HG03139 (cell line): ENCODE results near the gene NUDT8.
"Not testable (repeated sequence)": the region's sequence is repeated elsewhere in the genome, so short reads cannot be mapped to it uniquely, and the experiment has no call there.

Source experiments
- ATAC-seq: cut with Tn5 transposase; IDR thresholded peaks from one replicate; pipeline ENCODE4 v1.9.1; 2021; ENCODE audit not compliant: unreplicated experiment

Gene NUDT8

DNA sequence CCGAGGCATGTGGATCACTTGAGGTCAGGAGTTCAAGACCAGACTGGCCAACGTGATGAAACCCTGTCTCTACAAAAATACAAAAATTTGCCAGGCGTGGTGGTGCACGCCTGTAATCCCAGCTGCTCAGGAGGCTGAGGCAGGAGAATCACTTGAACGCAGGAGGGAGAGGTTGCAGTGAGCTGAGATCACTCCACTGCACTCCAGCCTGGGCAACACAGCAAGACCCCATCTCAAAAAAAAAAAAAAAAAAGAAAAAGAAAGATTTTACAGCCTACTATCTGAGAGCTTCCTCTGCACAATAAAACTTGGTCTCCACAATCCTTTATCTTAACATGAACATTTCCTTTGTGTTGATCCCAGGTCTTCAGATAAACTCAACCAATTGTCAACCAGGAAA, 31.0 kb upstream of the NUDT8 start:
- ATAC-seq, result not testable (repeated sequence)

DNA sequence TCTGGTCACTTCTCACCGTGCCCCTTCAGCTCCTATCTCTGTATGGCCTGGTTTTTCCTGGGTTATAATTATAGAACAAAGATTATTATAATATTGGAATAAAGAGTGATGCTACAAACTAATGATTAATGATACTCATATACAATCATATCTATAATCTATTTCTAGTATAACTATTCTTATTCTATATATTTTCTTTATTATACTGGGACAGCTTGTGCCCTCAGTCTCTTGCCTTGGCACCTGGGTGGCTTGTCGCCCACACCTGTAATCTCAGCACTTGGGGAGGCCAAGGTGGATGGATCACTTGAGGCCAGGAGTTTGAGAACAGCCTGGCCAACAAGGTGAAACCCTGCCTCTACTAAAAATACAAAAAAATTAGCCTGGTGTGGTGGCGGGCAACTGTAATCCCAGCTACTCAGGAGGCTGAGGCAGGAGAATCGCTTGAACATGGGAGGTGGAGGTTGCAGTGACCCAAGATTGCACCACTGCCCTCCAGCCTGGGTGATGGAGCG, 30.0 kb upstream of the NUDT8 start:
- not testable (repeated sequence) for ATAC-seq

- ATAC-seq, result no peak
These were observed 27.6 kb upstream of the NUDT8 start for GRCh38 chr11:67657300-67657699.

- no peak for ATAC-seq
These were observed 26.7 kb upstream of the NUDT8 start for GRCh38 chr11:67656278-67656922.

GRCh38 chr11:67654225-67654624, 24.5 kb upstream of the NUDT8 start:
- ATAC-seq, result no peak

DNA sequence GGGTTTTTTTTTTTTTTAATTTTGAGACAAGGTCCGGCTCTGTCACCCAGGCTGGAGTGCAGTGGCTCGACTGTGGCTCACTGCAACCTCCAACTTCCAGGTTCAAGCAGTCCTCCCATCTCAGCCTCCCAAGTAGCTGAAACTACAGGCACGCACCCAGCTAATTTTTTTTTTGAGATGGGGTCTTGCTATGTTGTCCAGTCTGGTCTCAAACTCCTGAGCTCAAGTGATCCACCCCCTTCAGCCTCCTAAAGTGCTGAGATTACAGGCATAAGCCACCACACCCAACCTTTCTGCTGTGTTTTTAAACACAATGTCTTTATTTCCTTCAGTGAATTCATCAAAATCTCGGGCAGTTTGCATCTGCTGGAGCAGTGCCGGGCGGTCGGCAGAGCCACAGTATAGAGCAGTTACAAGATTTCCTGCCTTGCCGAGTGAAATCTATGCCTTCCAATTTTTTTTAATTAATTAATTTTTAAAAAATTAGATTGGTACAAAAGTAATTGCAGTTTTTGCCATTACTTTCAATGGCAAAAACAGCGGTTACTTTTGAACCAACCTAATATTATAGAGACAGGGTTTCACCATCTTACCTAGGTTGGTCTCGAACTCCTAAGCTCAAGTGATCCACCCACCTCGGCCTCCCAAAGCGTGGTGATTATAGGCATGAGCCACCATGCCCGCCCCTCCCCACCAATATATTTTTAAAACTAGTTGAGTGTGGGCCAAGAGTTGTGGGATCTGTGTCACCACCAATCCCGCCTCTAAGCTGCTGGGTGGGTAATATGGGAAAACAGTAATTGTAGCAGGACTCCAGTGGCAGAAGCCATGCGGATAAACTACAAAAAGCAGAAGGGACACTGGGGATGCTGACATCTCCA, 23.5 kb upstream of the NUDT8 start:
- no peak for ATAC-seq

- no peak for ATAC-seq
These were observed 22.4 kb upstream of the NUDT8 start for GRCh38 chr11:67651976-67652781.

DNA sequence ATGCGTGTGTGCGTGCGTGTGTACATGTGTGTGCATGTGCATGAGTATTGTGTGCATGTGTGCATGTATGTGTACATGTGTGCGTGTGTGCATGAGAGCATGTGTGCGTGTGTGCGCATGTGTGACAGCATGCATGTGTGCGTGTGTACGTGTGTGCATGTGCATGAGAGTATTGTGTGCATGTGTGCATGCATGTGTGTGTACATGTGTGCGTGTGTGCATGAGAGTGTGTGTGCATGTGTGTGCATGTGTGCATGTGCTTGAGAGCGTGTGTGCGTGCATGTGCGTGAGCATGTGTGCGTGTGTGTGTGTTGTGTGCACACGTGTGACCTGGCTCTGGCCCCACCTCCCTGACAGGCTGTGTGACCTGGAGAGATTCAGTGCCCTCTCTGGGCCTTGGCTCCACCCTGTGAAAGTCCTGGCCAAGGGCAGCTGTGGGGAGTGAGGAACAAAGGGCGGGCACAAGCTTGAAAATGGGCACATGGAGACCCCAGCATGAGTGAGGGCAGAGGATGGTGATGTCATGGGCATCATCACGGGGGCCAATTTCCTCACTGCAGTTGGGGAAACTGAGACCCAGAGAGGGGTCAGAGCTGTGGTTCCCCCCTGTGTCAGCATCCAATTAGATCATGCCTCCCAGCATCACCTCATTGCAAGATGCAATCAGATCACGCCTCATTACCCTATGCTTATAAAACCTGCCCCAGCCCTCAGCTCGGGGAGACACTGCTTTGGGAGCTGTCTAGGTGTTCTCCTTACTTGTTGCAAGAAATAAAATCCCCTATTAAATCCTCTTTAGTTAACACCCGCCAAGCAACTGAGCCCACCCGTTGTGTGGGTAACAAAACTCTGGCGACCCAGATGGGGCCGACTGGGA, 20.1 kb upstream of the NUDT8 start:
- no peak for ATAC-seq

- ATAC-seq, result peak; percentile 10
These were observed 19.3 kb upstream of the NUDT8 start for GRCh38 chr11:67648796-67649613.

DNA sequence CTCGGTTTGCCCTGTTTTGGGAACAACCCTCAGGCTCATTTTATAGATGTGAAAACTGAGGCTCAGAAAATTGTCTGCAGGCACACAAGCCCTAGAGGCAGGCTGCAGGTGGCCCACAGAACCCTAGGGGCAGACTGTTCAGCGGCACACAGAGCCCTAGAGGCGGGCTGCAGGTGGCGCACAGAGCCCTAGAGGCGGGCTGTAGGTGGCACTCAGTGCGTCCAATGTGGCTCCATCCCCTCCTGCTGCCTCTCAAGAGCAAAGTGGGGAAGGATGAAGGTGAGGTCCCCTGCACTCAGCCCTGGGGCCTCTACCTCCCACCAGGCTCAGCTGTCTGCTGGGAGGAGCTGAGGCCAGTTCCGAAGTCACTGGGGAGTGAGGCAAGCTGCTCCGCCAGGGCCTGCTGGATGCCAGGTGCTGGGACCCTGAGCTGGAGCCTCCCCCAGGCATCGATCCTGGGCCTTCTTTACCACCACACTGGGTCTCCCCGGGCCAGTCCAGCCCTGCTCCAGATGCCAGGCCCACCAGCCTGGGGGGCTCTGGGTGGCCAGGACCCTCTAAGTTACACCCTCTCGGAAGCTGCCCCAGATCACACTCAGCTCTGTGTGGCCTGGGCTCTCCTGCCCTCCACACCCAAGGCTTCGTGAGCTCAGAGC, 18.5 kb upstream of the NUDT8 start:
- peak; percentile 46 for ATAC-seq

DNA sequence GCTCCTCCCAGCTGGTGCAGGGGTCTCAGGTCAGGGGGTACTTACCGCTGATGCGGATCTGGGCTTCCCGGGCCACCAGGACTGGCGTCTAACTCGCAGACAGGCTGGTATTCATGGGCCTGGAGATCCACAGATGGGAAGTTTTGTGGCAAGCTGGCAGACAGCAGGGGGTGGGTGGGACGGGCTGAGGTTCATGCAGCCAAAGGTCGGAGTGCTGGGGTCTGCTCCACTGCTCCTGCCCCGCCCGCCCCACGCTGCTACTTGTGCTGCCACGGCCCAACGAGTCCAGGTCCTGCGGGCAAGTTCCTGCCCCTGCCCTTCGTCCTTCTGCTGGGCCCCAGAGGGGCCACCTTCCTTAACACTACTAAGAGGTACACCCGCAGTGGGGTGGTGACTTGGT, 17.7 kb upstream of the NUDT8 start:
- ATAC-seq, result no peak

GRCh38 chr11:67646535-67647336, 17.0 kb upstream of the NUDT8 start:
- ATAC-seq, result no peak

DNA sequence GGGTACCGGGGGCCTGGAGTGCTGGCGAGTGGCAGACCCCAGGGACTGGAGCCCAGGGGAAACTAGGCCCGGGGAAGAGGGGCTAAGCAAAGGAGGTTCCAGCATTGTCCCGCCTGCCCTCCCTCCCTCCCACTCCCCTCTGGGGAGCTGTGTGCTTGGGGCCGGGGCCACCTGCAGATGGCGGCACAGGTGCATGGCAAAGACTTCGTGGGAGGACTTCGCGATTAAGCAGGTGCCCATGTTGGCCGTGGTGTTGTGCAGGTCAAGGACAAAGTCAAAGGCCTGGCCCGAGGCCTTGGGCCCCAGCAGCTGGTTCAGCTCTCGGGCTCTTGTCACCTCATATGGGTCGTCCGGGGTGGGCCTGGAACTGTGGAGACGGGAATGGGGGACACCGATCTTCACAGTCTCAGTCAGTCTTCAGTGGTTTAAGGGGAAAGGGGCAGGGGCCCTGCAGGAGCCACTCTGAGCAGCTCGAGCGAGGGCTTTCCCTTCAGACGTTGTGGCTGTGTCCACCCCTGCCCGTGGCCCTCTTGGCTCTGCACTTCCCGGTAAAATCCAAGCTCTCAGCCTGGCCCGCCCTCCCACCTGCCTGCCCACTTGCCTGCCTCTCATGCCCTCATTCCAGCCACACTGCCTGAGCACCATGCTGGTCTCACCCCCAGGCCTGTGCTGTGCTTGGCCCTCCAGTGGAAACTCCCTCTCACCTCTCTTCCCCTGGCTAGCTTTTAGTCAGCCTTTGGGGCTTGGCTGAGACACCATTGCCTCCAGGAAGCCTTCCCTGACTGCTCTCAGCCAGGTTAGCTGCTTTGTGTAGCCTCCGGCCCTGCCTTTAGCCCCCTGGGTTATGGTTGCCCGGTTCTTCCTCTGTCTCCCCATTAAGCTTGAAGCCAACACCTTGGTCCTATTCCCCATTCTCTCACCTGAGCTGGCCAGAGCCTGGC, 16.1 kb upstream of the NUDT8 start:
- no peak for ATAC-seq

- no peak for ATAC-seq
These were observed 15.0 kb upstream of the NUDT8 start for GRCh38 chr11:67644472-67645418.

DNA sequence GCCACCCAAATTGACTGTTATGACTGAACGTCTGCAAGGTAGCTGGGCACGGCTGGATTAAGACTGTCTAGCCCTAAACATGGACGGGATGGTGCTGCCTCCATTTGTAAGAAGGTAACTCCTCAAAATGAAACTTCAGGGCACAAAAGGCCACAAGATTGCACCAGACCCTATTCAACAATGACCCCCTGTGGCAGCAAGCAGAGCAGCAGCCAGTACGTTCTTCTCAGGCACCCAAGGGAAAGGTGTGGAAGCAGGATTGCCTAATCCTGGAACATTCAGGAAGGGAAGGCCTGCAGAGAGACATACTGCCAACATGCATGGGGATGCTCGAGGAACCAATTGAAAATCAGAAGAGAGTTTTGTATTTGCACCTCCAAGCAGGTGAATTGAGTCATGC, 14.3 kb upstream of the NUDT8 start:
- no peak for ATAC-seq
